Testis (tissue), 3 donors: ENCODE data around the gene ABI3BP. TPM values are rescaled to one million over a fixed set of nuclear protein-coding genes. Genes with fewer than 3 reads are reported as not detected.

Experiments
- DNase-seq: peaks from one replicate; pipeline ENCODE4 v3.0.0-alpha.2; 2019
- H3K27ac ChIP-seq, 2 donors: fragments of 200-600 bp; sonication (generic); one replicate each; pipeline ENCODE4 v1.5.1; 2019
- H3K27me3 ChIP-seq: fragments of 200-600 bp; sonication (generic); one replicate; pipeline ENCODE4 v1.5.1; 2019
- H3K36me3 ChIP-seq: fragments of 200-600 bp; sonication (generic); one replicate; pipeline ENCODE4 v1.5.1; 2017; ENCODE audit warnings: low read depth; ENCODE audit errors: missing control alignments
- H3K4me1 ChIP-seq: fragments of 200-600 bp; sonication (generic); one replicate; pipeline ENCODE4 v1.5.1; 2019
- H3K4me3 ChIP-seq, 2 donors: fragments of 200-600 bp; sonication (generic); one replicate each; pipeline ENCODE4 v1.5.1; 2017 to 2019
- H3K9me3 ChIP-seq: fragments of 200-600 bp; sonication (generic); one replicate; pipeline ENCODE4 v1.5.1; 2017
- POLR2A ChIP-seq: fragments of 450-650 bp; IDR thresholded peaks from one replicate; pipeline ENCODE4 v1.6.1; 2017; ENCODE audit warnings: antibody characterized with exemption, mild to moderate bottlenecking, moderate library complexity
- WGBS, 2 donors: methylation state at CpG; one replicate each; pipeline ENCODE4 v1.1.5; 2018; 5-methylcytosine and 5-hydroxymethylcytosine counted together
- intact Hi-C: fragments of 100-400 bp; cut with DNase I; formaldehyde crosslinking; loops from one replicate; pipeline ENCODE4 v1.15.1; 2023; ENCODE audit warnings: low total_unique reads
- polyA plus RNA-seq: library from polyadenylated mRNA; stranded (reverse); fragments of 350-450 nt; fragmentation: Illumina TruSeq; extraction: RNeasy Lipid Tissue Mini Kit (QIAGEN cat#74804); gene quantifications from one replicate; pipeline ENCODE4 v1.2.3, GENCODE V29; 2014; ENCODE audit warnings: low read depth, low replicate concordance; ENCODE audit not compliant: insufficient read depth
- total RNA-seq, 2 donors: library from RNA; depleted of rRNA; stranded (reverse); fragments of >200 nt; gene quantifications; one replicate each; pipeline ENCODE4 v1.2.3, GENCODE V29; 2016
- TF ChIP-seq, protein P1 (sequence below), 3 experiments: fragments of 450-650 bp in 2 of 3; fragments of 200-600 bp in 1 of 3; sonication (generic) in 1 of 3; IDR thresholded peaks; one replicate each; pipeline ENCODE4 v1.5.1; 2016 to 2019; ENCODE audit warnings: antibody characterized with exemption in 3 of 3, mild to moderate bottlenecking in 2 of 3, moderate library complexity in 1 of 3

Gene ABI3BP
- total and polyA plus RNA-seq, 3 donors from 2014 or later = 8.7 to 58.2 (median 25.0) TPM

DNA sequence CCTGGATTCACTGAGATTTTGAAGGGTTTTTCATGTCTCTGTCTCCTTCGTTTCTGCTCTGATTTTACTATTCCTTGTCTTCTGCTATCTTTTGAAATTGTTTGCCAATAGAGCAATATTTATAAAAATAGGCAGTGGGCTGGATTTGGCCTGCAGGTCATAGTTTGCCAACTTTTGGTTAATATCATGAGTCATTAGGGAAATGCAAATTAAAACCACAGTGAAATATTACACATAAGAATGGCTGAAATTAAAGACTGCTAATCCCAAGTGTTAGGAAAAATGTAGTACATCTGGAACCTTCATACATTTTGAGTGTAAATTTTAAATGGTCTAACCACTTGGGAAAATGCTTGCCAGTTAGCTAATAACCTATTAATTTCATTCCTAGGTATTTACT lies 56.3 kb downstream of the ABI3BP start:
- H3K36me3 ChIP-seq = no peaks in the 10 kb centered on the region
- no peak overlapping the region for H3K27ac ChIP-seq
- intact Hi-C loops = no loop called here
- no peak for TF ChIP-seq POLR2A
- TF ChIP-seq, protein P1, sequence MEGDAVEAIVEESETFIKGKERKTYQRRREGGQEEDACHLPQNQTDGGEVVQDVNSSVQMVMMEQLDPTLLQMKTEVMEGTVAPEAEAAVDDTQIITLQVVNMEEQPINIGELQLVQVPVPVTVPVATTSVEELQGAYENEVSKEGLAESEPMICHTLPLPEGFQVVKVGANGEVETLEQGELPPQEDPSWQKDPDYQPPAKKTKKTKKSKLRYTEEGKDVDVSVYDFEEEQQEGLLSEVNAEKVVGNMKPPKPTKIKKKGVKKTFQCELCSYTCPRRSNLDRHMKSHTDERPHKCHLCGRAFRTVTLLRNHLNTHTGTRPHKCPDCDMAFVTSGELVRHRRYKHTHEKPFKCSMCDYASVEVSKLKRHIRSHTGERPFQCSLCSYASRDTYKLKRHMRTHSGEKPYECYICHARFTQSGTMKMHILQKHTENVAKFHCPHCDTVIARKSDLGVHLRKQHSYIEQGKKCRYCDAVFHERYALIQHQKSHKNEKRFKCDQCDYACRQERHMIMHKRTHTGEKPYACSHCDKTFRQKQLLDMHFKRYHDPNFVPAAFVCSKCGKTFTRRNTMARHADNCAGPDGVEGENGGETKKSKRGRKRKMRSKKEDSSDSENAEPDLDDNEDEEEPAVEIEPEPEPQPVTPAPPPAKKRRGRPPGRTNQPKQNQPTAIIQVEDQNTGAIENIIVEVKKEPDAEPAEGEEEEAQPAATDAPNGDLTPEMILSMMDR (IDR thresholded peaks at IDR 0.05) = no peak
- DNase-seq = no peak
- H3K27me3 ChIP-seq = no peaks in the 10 kb centered on the region
- H3K4me1 ChIP-seq = no peaks in the 10 kb centered on the region
- no peaks in the 10 kb centered on the region for H3K9me3 ChIP-seq
- 70 to 93% methylated on average over 1 of the region's 1 CpG for WGBS, 2 donors
- no peak overlapping the region for H3K4me3 ChIP-seq

GRCh38 chr3:100932491-100932890 lies 60.7 kb downstream of the ABI3BP start:
- 90 to 92% methylated on average over 4 of the region's 4 CpGs for WGBS, 2 donors
- intact Hi-C loops = no loop called here
- Histone ChIP-seq H3K4me3 (no peak overlapping the region), H3K27me3 (no peaks in the 10 kb centered on the region), H3K9me3 (no peaks in the 10 kb centered on the region), H3K36me3 (no peaks in the 10 kb centered on the region), H3K4me1 (no peaks in the 10 kb centered on the region), H3K27ac (no peak overlapping the region)
- TF ChIP-seq POLR2A = no peak
- TF ChIP-seq, protein P1 (IDR thresholded peaks at IDR 0.05) = no peak
- DNase-seq = no peak

DNA sequence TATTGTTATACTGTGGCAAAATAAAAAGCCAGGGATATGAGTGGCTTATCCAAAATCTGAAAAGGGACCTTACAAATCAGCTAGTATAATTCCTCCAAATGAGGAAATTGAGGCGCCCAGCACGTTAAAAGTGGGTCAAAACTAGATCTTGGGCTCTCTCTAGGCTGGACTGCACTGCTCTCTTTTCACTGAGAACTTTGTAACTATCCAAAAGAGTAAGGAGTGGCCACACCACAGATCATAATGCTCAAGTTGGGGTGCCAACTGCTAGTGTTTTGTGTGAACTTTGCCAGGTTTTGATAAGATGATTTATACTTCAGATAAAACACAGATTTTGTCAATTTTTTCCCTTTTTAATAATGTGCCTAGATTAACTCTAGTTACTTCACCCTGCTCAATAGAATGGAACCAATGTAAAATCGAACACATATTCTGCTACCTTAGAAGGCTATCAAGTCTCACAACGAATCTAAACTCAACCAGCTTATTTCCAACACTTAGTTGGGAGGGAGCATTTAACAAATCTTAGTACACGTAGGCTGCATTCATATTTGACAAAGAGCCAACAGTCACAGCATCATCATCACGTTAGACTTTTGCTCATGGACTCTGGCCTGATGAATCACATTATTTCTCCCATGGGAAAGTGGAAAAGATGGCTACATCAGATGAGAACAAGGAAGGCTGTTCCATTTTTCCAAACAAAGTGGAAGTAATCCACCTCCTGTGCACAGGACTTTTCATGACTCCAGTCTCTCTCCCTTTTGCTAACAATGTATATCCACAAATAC lies 64.4 kb downstream of the ABI3BP start:
- DNase-seq = no peak
- intact Hi-C loops = no loop called here
- Histone ChIP-seq H3K27ac (no peak overlapping the region), H3K9me3 (no peaks in the 10 kb centered on the region), H3K27me3 (no peaks in the 10 kb centered on the region), H3K36me3 (no peaks in the 10 kb centered on the region), H3K4me1 (no peaks in the 10 kb centered on the region), H3K4me3 (no peak overlapping the region)
- no peak for TF ChIP-seq POLR2A
- TF ChIP-seq, protein P1 (IDR thresholded peaks at IDR 0.05) = no peak
- whole genome bisulfite sequencing, 2 donors = 74 to 76% methylated on average over 6 of the region's 6 CpGs

DNA sequence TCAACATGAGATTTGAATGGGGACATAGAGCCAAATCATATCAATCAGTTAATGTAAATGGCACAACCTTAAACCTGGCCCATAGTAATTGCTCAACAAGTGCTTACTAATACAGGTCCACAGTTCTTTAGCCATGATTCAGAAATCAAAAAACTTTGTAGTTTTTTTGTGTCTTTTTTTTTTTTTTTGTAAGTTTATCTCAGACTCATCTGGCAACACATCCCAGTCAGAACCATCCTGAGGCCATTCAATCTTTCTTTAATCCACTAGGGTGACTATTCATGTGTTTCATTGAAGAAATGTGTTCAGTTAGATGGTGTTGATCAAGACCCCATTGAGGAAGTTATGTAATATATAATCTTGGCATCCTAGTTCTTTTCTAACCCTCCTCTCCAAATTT lies 65.4 kb downstream of the ABI3BP start:
- Histone ChIP-seq H3K27me3 (no peaks in the 10 kb centered on the region), H3K27ac (no peak overlapping the region), H3K9me3 (no peaks in the 10 kb centered on the region), H3K4me1 (no peaks in the 10 kb centered on the region), H3K4me3 (no peak overlapping the region), H3K36me3 (no peaks in the 10 kb centered on the region)
- DNase-seq = no peak
- TF ChIP-seq, protein P1 (IDR thresholded peaks at IDR 0.05) = no peak
- TF ChIP-seq POLR2A = no peak
- intact Hi-C loops = no loop called here
